Testis (tissue), 3 donors: ENCODE measurements around the gene FBXO31. TPM values are rescaled to one million over a fixed set of nuclear protein-coding genes. Genes with fewer than 3 reads are reported as not detected.

Experiments used
- DNase-seq: peaks from one replicate; pipeline ENCODE4 v3.0.0-alpha.2; 2019
- H3K27ac ChIP-seq, 2 donors: fragments of 200-600 bp; sonication (generic); one replicate each; pipeline ENCODE4 v1.5.1; 2019
- H3K27me3 ChIP-seq: fragments of 200-600 bp; sonication (generic); one replicate; pipeline ENCODE4 v1.5.1; 2019
- H3K36me3 ChIP-seq: fragments of 200-600 bp; sonication (generic); one replicate; pipeline ENCODE4 v1.5.1; 2017; ENCODE audit warnings: low read depth; ENCODE audit errors: missing control alignments
- H3K4me1 ChIP-seq: fragments of 200-600 bp; sonication (generic); one replicate; pipeline ENCODE4 v1.5.1; 2019
- H3K4me3 ChIP-seq, 2 donors: fragments of 200-600 bp; sonication (generic); one replicate each; pipeline ENCODE4 v1.5.1; 2017 to 2019
- H3K9me3 ChIP-seq: fragments of 200-600 bp; sonication (generic); one replicate; pipeline ENCODE4 v1.5.1; 2017
- CTCF ChIP-seq, 3 experiments: fragments of 450-650 bp in 2 of 3; fragments of 200-600 bp in 1 of 3; sonication (generic) in 1 of 3; IDR thresholded peaks; one replicate each; pipeline ENCODE4 v1.5.1; 2016 to 2019; ENCODE audit warnings: antibody characterized with exemption in 3 of 3, mild to moderate bottlenecking in 2 of 3, moderate library complexity in 1 of 3
- POLR2A ChIP-seq: fragments of 450-650 bp; IDR thresholded peaks from one replicate; pipeline ENCODE4 v1.6.1; 2017; ENCODE audit warnings: antibody characterized with exemption, mild to moderate bottlenecking, moderate library complexity
- WGBS, 2 donors: methylation state at CpG; one replicate each; pipeline ENCODE4 v1.1.5; 2018; 5-methylcytosine and 5-hydroxymethylcytosine counted together
- intact Hi-C: fragments of 100-400 bp; cut with DNase I; formaldehyde crosslinking; loops from one replicate; pipeline ENCODE4 v1.15.1; 2023; ENCODE audit warnings: low total_unique reads
- polyA plus RNA-seq: library from polyadenylated mRNA; stranded (reverse); fragments of 350-450 nt; fragmentation: Illumina TruSeq; extraction: RNeasy Lipid Tissue Mini Kit (QIAGEN cat#74804); gene quantifications from one replicate; pipeline ENCODE4 v1.2.3, GENCODE V29; 2014; ENCODE audit warnings: low read depth, low replicate concordance; ENCODE audit not compliant: insufficient read depth
- total RNA-seq, 2 donors: library from RNA; depleted of rRNA; stranded (reverse); fragments of >200 nt; gene quantifications; one replicate each; pipeline ENCODE4 v1.2.3, GENCODE V29; 2016

The FBXO31 gene
- total and polyA plus RNA-seq, 3 donors from 2014 or later, result 73.9 to 215 (median 115) TPM

- H3K4me1 ChIP-seq, result no peaks in the 10 kb centered on the region
- TF ChIP-seq CTCF (IDR thresholded peaks at IDR 0.05), result no peak
- no peak for TF ChIP-seq POLR2A
- intact Hi-C loops, result loop anchor here (10.0 kb wide), 2 partner anchors 225 to 355 kb away; partner anchors contain the start of gene KLHDC4
- 92 to 96% methylated on average over 13 of the region's 13 CpGs for WGBS, 2 donors
- H3K4me3 ChIP-seq, result no peak overlapping the region
- no peaks in the 10 kb centered on the region for H3K27me3 ChIP-seq
- H3K9me3 ChIP-seq, result no peaks in the 10 kb centered on the region
- no peak overlapping the region for H3K27ac ChIP-seq
- H3K36me3 ChIP-seq, result peaks cover 3% of the 10 kb centered on the region
- DNase-seq, result no peak
These were observed 26.2 kb upstream of the FBXO31 start for GRCh38 chr16:87409781-87410180.

GRCh38 chr16:87409153-87409552 lies 25.6 kb upstream of the FBXO31 start:
- Histone ChIP-seq H3K4me3 (no peak overlapping the region), H3K36me3 (peaks cover 3% of the 10 kb centered on the region), H3K27ac (no peak overlapping the region), H3K9me3 (no peaks in the 10 kb centered on the region), H3K4me1 (no peaks in the 10 kb centered on the region), H3K27me3 (no peaks in the 10 kb centered on the region)
- TF ChIP-seq CTCF (IDR thresholded peaks at IDR 0.05) (no peak), POLR2A (no peak)
- intact Hi-C loops, result no loop called here
- 90 to 95% methylated on average over 13 of the region's 13 CpGs for WGBS, 2 donors
- no peak for DNase-seq

- H3K4me3 ChIP-seq, result no peak overlapping the region
- H3K9me3 ChIP-seq, result no peaks in the 10 kb centered on the region
- no peak overlapping the region for H3K27ac ChIP-seq
- intact Hi-C loops, result no loop called here
- no peaks in the 10 kb centered on the region for H3K27me3 ChIP-seq
- DNase-seq, result no peak
- peaks cover 3% of the 10 kb centered on the region for H3K36me3 ChIP-seq
- 88 to 92% methylated on average over 24 to 26 of the region's 26 CpGs for WGBS, 2 donors
- TF ChIP-seq POLR2A (no peak), CTCF (IDR thresholded peaks at IDR 0.05) (no peak)
- H3K4me1 ChIP-seq, result no peaks in the 10 kb centered on the region
These were observed 24.0 kb upstream of the FBXO31 start for GRCh38 chr16:87407511-87408112.

- Histone ChIP-seq H3K4me3 (no peak overlapping the region), H3K27me3 (no peaks in the 10 kb centered on the region), H3K36me3 (peaks cover 3% of the 10 kb centered on the region), H3K4me1 (no peaks in the 10 kb centered on the region), H3K27ac (no peak overlapping the region), H3K9me3 (no peaks in the 10 kb centered on the region)
- intact Hi-C loops, result no loop called here
- no peak for TF ChIP-seq POLR2A
- no peak for TF ChIP-seq CTCF (IDR thresholded peaks at IDR 0.05)
- no peak for DNase-seq
- WGBS, 2 donors, result 92% methylated on average over 14 of the region's 14 CpGs
These were observed 23.0 kb upstream of the FBXO31 start for GRCh38 chr16:87406495-87407088.
